GM23338 (cell line): Measurements from ENCODE around the gene SOX1.

Experiments
- CREB1 ChIP-seq: fragments of 250-450 bp; sonication (Bioruptor Pico); IDR thresholded peaks from 2 replicates; pipeline ENCODE4 v1.5.0; 2020; ENCODE audit warnings: low read depth, mild to moderate bottlenecking, moderate library complexity
- EZH2 ChIP-seq: fragments of 200-600 bp; sonication (generic); IDR thresholded peaks from one replicate; pipeline ENCODE4 v1.8.0; 2017; ENCODE audit warnings: antibody characterized with exemption, mild to moderate bottlenecking, low read depth; ENCODE audit not compliant: unreplicated experiment
- EZH2phosphoT487 ChIP-seq: fragments of 200-600 bp; sonication (generic); IDR thresholded peaks from one replicate; pipeline ENCODE4 v1.8.1; 2018; ENCODE audit warnings: antibody characterized with exemption; ENCODE audit not compliant: unreplicated experiment
- JUNB ChIP-seq: IDR thresholded peaks from one replicate; pipeline ENCODE4 v1.6.1; 2016; ENCODE audit warnings: antibody characterized with exemption; ENCODE audit not compliant: unreplicated experiment
- NANOG ChIP-seq: IDR thresholded peaks from 2 replicates; pipeline ENCODE4 v1.6.1; 2016; ENCODE audit warnings: antibody characterized with exemption, borderline replicate concordance
- POLR2AphosphoS5 ChIP-seq: IDR thresholded peaks from 2 replicates; pipeline ENCODE4 v1.6.1; 2016; ENCODE audit warnings: antibody characterized with exemption, low read depth
- STAT1 ChIP-seq: IDR thresholded peaks from one replicate; pipeline ENCODE4 v1.6.1; 2016; ENCODE audit warnings: antibody characterized with exemption; ENCODE audit not compliant: unreplicated experiment
- ZNF114 ChIP-seq: fragments of 250-450 bp; sonication (Bioruptor Pico); IDR thresholded peaks from 2 replicates; pipeline ENCODE4 v1.5.0; 2020; ENCODE audit warnings: mild to moderate bottlenecking, moderate library complexity
- ZNF331 ChIP-seq: fragments of 250-450 bp; sonication (Bioruptor Pico); IDR thresholded peaks from 2 replicates; pipeline ENCODE4 v1.5.0; 2020; ENCODE audit warnings: low read depth, mild to moderate bottlenecking, moderate library complexity
- TF ChIP-seq, protein P1 (sequence below), 2 experiments: fragments of 200-600 bp in 1 of 2; sonication (generic) in 1 of 2; conservative IDR thresholded peaks; 2 replicates each; pipeline versions ENCODE4 v1.5.1 to v1.6.1; 2016 to 2017; ENCODE audit warnings: antibody characterized with exemption in 2 of 2, low read depth in 2 of 2, mild to moderate bottlenecking in 2 of 2, moderate library complexity in 1 of 2
- TF ChIP-seq, protein P2 (sequence below): IDR thresholded peaks from one replicate; pipeline ENCODE4 v1.6.1; 2018; ENCODE audit warnings: antibody characterized with exemption; ENCODE audit not compliant: unreplicated experiment
- TF ChIP-seq, protein P3 (sequence below): IDR thresholded peaks from 2 replicates; pipeline ENCODE4 v1.6.1; 2016; ENCODE audit warnings: antibody characterized with exemption

DNA sequence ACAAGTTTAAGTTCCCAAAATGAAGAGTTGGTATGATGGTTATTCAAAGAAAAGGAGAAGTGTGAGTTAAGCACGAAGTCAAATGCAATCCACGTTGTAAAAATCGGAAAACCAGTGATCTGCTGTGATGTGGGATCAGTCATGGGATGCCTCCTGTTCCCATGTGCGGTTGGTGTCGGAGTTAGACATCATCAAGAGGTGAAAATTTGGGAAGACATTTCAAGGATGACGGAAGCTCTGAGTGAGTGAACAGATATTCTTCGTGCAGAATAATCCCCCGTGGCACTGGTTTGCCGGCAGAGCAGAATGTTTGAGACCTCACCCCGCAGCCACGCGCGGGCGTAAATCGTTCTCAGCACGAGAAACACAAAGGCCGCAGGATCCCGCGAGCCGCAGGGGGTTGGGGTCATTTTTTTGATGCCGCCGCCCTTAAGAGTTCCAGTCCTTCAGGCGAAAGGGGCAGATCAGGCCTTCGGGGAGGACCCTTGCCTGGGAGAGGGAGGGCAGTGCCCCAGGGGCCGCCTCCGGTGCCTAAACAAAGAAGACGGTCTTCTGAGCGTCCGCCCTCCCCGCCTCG lies 13.7 kb upstream of the SOX1 start:
- TF ChIP-seq, protein P1, sequence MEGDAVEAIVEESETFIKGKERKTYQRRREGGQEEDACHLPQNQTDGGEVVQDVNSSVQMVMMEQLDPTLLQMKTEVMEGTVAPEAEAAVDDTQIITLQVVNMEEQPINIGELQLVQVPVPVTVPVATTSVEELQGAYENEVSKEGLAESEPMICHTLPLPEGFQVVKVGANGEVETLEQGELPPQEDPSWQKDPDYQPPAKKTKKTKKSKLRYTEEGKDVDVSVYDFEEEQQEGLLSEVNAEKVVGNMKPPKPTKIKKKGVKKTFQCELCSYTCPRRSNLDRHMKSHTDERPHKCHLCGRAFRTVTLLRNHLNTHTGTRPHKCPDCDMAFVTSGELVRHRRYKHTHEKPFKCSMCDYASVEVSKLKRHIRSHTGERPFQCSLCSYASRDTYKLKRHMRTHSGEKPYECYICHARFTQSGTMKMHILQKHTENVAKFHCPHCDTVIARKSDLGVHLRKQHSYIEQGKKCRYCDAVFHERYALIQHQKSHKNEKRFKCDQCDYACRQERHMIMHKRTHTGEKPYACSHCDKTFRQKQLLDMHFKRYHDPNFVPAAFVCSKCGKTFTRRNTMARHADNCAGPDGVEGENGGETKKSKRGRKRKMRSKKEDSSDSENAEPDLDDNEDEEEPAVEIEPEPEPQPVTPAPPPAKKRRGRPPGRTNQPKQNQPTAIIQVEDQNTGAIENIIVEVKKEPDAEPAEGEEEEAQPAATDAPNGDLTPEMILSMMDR (conservative IDR thresholded peaks at IDR 0.05; ENCODE audit: low read depth in 2 of 2): no peak
- TF ChIP-seq POLR2AphosphoS5 (no peak), EZH2phosphoT487 (no peak), STAT1 (no peak), CREB1 (no peak), EZH2 (peak; percentile 71), JUNB (no peak), ZNF331 (CRISPR knock-in tag) (no peak), ZNF114 (CRISPR knock-in tag) (no peak), NANOG (no peak)
- TF ChIP-seq, protein P2, sequence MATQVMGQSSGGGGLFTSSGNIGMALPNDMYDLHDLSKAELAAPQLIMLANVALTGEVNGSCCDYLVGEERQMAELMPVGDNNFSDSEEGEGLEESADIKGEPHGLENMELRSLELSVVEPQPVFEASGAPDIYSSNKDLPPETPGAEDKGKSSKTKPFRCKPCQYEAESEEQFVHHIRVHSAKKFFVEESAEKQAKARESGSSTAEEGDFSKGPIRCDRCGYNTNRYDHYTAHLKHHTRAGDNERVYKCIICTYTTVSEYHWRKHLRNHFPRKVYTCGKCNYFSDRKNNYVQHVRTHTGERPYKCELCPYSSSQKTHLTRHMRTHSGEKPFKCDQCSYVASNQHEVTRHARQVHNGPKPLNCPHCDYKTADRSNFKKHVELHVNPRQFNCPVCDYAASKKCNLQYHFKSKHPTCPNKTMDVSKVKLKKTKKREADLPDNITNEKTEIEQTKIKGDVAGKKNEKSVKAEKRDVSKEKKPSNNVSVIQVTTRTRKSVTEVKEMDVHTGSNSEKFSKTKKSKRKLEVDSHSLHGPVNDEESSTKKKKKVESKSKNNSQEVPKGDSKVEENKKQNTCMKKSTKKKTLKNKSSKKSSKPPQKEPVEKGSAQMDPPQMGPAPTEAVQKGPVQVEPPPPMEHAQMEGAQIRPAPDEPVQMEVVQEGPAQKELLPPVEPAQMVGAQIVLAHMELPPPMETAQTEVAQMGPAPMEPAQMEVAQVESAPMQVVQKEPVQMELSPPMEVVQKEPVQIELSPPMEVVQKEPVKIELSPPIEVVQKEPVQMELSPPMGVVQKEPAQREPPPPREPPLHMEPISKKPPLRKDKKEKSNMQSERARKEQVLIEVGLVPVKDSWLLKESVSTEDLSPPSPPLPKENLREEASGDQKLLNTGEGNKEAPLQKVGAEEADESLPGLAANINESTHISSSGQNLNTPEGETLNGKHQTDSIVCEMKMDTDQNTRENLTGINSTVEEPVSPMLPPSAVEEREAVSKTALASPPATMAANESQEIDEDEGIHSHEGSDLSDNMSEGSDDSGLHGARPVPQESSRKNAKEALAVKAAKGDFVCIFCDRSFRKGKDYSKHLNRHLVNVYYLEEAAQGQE: no peak
- TF ChIP-seq, protein P3, sequence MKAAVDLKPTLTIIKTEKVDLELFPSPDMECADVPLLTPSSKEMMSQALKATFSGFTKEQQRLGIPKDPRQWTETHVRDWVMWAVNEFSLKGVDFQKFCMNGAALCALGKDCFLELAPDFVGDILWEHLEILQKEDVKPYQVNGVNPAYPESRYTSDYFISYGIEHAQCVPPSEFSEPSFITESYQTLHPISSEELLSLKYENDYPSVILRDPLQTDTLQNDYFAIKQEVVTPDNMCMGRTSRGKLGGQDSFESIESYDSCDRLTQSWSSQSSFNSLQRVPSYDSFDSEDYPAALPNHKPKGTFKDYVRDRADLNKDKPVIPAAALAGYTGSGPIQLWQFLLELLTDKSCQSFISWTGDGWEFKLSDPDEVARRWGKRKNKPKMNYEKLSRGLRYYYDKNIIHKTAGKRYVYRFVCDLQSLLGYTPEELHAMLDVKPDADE: no peak
